Choroid plexus epithelial cell (primary cell): ENCODE measurements around the gene POFUT1.

Source experiments
- DNase-seq: peaks from one replicate; pipeline ENCODE4 v3.0.0-alpha.2; 2010; ENCODE audit warnings: low read depth
- H3K4me3 ChIP-seq: 2 replicates; pipeline ENCODE4 v1.5.1; 2011; ENCODE audit warnings: low read depth, mild to moderate bottlenecking, control low read depth, low read length, moderate library complexity
- CTCF ChIP-seq: conservative IDR thresholded peaks from 2 replicates; pipeline ENCODE4 v1.5.1; 2011; ENCODE audit warnings: low read depth, mild to moderate bottlenecking, control low read depth, inconsistent platforms, low read length, moderate library complexity

POFUT1 gene

GRCh38 chr20:32203356-32204204 is 4.1 kb upstream of the POFUT1 start:
- H3K4me3 ChIP-seq: no peak overlapping the region
- DNase-seq: peak; percentile 9
- no peak for TF ChIP-seq CTCF

- DNase-seq: peak; percentile 36
- no peak overlapping the region for H3K4me3 ChIP-seq
- no peak for TF ChIP-seq CTCF
Measured at GRCh38 chr20:32204205-32205109, 3.2 kb upstream of the POFUT1 start.

- TF ChIP-seq CTCF: no peak
Measured at GRCh38 chr20:32205110-32205842, 2.4 kb upstream of the POFUT1 start.

GRCh38 chr20:32205843-32206759 is 1.6 kb upstream of the POFUT1 start:
- peak overlapping the region; percentile 95 for H3K4me3 ChIP-seq
- TF ChIP-seq CTCF: no peak
- DNase-seq: no peak

More at GRCh38 chr20:32205110-32205842, 2.4 kb upstream of the POFUT1 start:
- DNase-seq: peak; percentile 48
- no peak overlapping the region for H3K4me3 ChIP-seq

- peak overlapping the region; percentile 95 for H3K4me3 ChIP-seq
- no peak for TF ChIP-seq CTCF
- no peak for DNase-seq
Measured at GRCh38 chr20:32206760-32207625, 687 bp upstream of the POFUT1 start.
